HEK293 (cell line): ENCODE data around the gene MAP3K5.

Experiments used
- BCL6B ChIP-seq: fragments of 450-650 bp; formaldehyde crosslinking; IDR thresholded peaks from 2 replicates; pipeline ENCODE4 v1.5.1; 2017; ENCODE audit warnings: missing biosample characterization, missing genetic modification characterization
- CTCF ChIP-seq: fragments of 450-650 bp; formaldehyde crosslinking; IDR thresholded peaks from 2 replicates; pipeline ENCODE4 v1.5.1; 2016; ENCODE audit warnings: missing biosample characterization, missing genetic modification characterization
- KLF9 ChIP-seq: fragments of 450-650 bp; formaldehyde crosslinking; IDR thresholded peaks from 2 replicates; pipeline ENCODE4 v1.5.1; 2016; ENCODE audit warnings: missing biosample characterization, missing genetic modification characterization, low read depth
- SALL2 ChIP-seq: fragments of 450-650 bp; formaldehyde crosslinking; IDR thresholded peaks from 2 replicates; pipeline ENCODE4 v1.5.0; 2017; ENCODE audit warnings: missing biosample characterization, mild to moderate bottlenecking, missing genetic modification characterization, borderline replicate concordance
- ZNF10 ChIP-seq: fragments of 450-650 bp; formaldehyde crosslinking; IDR thresholded peaks from 2 replicates; pipeline ENCODE4 v1.5.1; 2017; ENCODE audit warnings: missing biosample characterization, missing genetic modification characterization
- ZNF112 ChIP-seq: fragments of 450-650 bp; formaldehyde crosslinking; IDR thresholded peaks from 2 replicates; pipeline ENCODE4 v1.5.0; 2017; ENCODE audit warnings: missing biosample characterization, missing genetic modification characterization
- ZNF121 ChIP-seq: fragments of 450-650 bp; formaldehyde crosslinking; IDR thresholded peaks from 2 replicates; pipeline ENCODE4 v1.5.1; 2016; ENCODE audit warnings: missing biosample characterization, missing genetic modification characterization
- ZNF23 ChIP-seq: fragments of 450-650 bp; formaldehyde crosslinking; IDR thresholded peaks from 2 replicates; pipeline ENCODE4 v1.5.1; 2016; ENCODE audit warnings: missing biosample characterization, missing genetic modification characterization, borderline replicate concordance
- ZNF324 ChIP-seq: fragments of 450-650 bp; formaldehyde crosslinking; IDR thresholded peaks from 2 replicates; pipeline ENCODE4 v1.5.1; 2016; ENCODE audit warnings: missing biosample characterization, missing genetic modification characterization
- ZNF510 ChIP-seq: fragments of 450-650 bp; formaldehyde crosslinking; IDR thresholded peaks from 2 replicates; pipeline ENCODE4 v1.5.1; 2018; ENCODE audit warnings: mild to moderate bottlenecking, missing genetic modification characterization, missing biosample characterization; ENCODE audit not compliant: insufficient replicate concordance
- ZNF629 ChIP-seq: fragments of 450-650 bp; formaldehyde crosslinking; IDR thresholded peaks from 2 replicates; pipeline ENCODE4 v1.5.1; 2017; ENCODE audit warnings: missing biosample characterization, missing genetic modification characterization
- ZNF654 ChIP-seq: fragments of 450-650 bp; formaldehyde crosslinking; IDR thresholded peaks from 2 replicates; pipeline ENCODE4 v1.5.1; 2016; ENCODE audit warnings: low read depth, missing biosample characterization, missing genetic modification characterization
- ZSCAN18 ChIP-seq: fragments of 450-650 bp; formaldehyde crosslinking; IDR thresholded peaks from 2 replicates; pipeline ENCODE4 v1.5.1; 2016; ENCODE audit warnings: missing biosample characterization, missing genetic modification characterization

- no peak for TF ChIP-seq CTCF (tag by site-specific recombination)
- TF ChIP-seq BCL6B: no peak
- TF ChIP-seq KLF9 (tag by site-specific recombination): no peak
- no peak for TF ChIP-seq ZNF629 (tag by site-specific recombination)
- TF ChIP-seq SALL2: no peak
- no peak for TF ChIP-seq ZNF23 (tag by site-specific recombination)
- TF ChIP-seq ZNF510 (tag by site-specific recombination): no peak
- no peak for TF ChIP-seq ZSCAN18 (tag by site-specific recombination)
- no peak for TF ChIP-seq ZNF654 (tag by site-specific recombination)
- TF ChIP-seq ZNF10: no peak
- no peak for TF ChIP-seq ZNF112 (tag by site-specific recombination)
- TF ChIP-seq ZNF121 (tag by site-specific recombination): no peak
- no peak for TF ChIP-seq ZNF324 (tag by site-specific recombination)
Measured at GRCh38 chr6:136779682-136780081, 12.6 kb downstream of the MAP3K5 start.
